Adrenal gland (tissue), 5 donors: Measurements from ENCODE around the gene KIZ.

Source experiments
- POLR2A ChIP-seq, 2 donors: fragments of 450-650 bp; IDR thresholded peaks; one replicate each; pipeline ENCODE4 v1.6.1; 2017; ENCODE audit warnings: antibody characterized with exemption in 2 of 2, mild to moderate bottlenecking in 2 of 2, moderate library complexity in 1 of 2
- TF ChIP-seq, protein P1 (sequence below), 6 experiments: fragments of 450-650 bp in 4 of 6; fragments of 200-600 bp in 2 of 6; sonication (generic) in 1 of 6; IDR thresholded peaks; 1 replicate in 5 of 6; 2 replicates in 1 of 6; pipeline versions ENCODE4 v1.5.1 to v1.8.0; 2016 to 2021; ENCODE audit warnings: antibody characterized with exemption in 6 of 6, mild to moderate bottlenecking in 2 of 6, moderate library complexity in 1 of 6
- donor health status: DM: no; HTN: no; CAD: no.

DNA sequence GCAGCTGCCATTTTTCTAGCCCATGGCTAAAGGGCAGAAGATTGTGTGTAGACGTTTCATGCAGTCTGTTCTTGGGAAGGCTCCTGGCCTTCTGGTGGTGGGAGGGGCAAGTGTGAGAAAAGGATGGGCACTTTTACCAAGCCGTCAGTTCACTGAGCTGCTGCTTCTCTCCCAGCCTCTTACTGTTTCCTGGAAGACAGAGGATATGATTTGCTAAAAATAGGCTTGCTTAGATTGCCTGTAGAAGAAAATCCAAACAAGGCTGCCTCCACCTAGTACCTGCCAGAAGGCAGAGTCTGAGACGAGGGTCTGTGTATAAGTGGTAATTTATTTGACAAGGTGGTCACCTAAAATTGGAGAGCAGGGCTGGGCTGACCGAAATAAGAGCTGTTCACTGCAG lies 7.5 kb downstream of the KIZ start:
- TF ChIP-seq, protein P1, sequence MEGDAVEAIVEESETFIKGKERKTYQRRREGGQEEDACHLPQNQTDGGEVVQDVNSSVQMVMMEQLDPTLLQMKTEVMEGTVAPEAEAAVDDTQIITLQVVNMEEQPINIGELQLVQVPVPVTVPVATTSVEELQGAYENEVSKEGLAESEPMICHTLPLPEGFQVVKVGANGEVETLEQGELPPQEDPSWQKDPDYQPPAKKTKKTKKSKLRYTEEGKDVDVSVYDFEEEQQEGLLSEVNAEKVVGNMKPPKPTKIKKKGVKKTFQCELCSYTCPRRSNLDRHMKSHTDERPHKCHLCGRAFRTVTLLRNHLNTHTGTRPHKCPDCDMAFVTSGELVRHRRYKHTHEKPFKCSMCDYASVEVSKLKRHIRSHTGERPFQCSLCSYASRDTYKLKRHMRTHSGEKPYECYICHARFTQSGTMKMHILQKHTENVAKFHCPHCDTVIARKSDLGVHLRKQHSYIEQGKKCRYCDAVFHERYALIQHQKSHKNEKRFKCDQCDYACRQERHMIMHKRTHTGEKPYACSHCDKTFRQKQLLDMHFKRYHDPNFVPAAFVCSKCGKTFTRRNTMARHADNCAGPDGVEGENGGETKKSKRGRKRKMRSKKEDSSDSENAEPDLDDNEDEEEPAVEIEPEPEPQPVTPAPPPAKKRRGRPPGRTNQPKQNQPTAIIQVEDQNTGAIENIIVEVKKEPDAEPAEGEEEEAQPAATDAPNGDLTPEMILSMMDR (IDR thresholded peaks at IDR 0.05): no peak
- TF ChIP-seq POLR2A (IDR thresholded peaks at IDR 0.05): no peak
